Upper lobe of left lung (tissue), 6 donors: ENCODE results near the gene TNNT2. TPM values are rescaled to one million over a fixed set of nuclear protein-coding genes. Genes with fewer than 3 reads are reported as not detected.

Source experiments
- ATAC-seq, 2 donors: fragments of 200-7000 bp; cut with Tn5 transposase; one replicate each; pipeline ENCODE4 v1.9.1; 2022; ENCODE audit warnings: mild to moderate bottlenecking in 2 of 2, moderate library complexity in 2 of 2; ENCODE audit not compliant: low FRiP score in 2 of 2
- DNase-seq, 2 donors: peaks; one replicate each; pipeline ENCODE4 v3.0.0-alpha.2; 2019 to 2020
- H3K27ac ChIP-seq, 4 donors: fragments of 200-600 bp; sonication (generic); one replicate each; pipeline ENCODE4 v1.5.1; 2016 to 2019
- H3K27me3 ChIP-seq, 4 donors: fragments of 200-600 bp; sonication (generic); one replicate each; pipeline ENCODE4 v1.5.1; 2017 to 2019
- H3K36me3 ChIP-seq, 4 donors: fragments of 200-600 bp; sonication (generic); one replicate each; pipeline ENCODE4 v1.5.1; 2016 to 2019
- H3K4me1 ChIP-seq, 4 donors: fragments of 200-600 bp; sonication (generic); one replicate each; pipeline ENCODE4 v1.5.1; 2018 to 2019
- H3K4me3 ChIP-seq, 4 donors: fragments of 200-600 bp; sonication (generic); one replicate each; pipeline ENCODE4 v1.5.1; 2017 to 2019; ENCODE audit warnings: mild to moderate bottlenecking in 2 of 4, moderate library complexity in 1 of 4
- H3K9me3 ChIP-seq, 4 donors: fragments of 200-600 bp; sonication (generic); one replicate each; pipeline ENCODE4 v1.5.1; 2018 to 2019
- EP300 ChIP-seq, 4 donors: sonication (generic); formaldehyde crosslinking; IDR thresholded peaks; one replicate each; pipeline ENCODE4 v1.5.1; 2017; ENCODE audit warnings: antibody characterized with exemption in 4 of 4, control low read depth in 2 of 4
- POLR2A ChIP-seq, 4 donors: fragments of 450-650 bp; IDR thresholded peaks; one replicate each; pipeline ENCODE4 v1.5.1; 2016 to 2017; ENCODE audit warnings: antibody characterized with exemption in 4 of 4, mild to moderate bottlenecking in 2 of 4
- POLR2AphosphoS5 ChIP-seq, 2 donors: sonication (generic); formaldehyde crosslinking; IDR thresholded peaks; one replicate each; pipeline ENCODE4 v1.5.1; 2017; ENCODE audit warnings: antibody characterized with exemption in 2 of 2
- WGBS, 2 donors: methylation state at CpG; one replicate each; pipeline ENCODE4 v1.1.5; 2017 to 2018; 5-methylcytosine and 5-hydroxymethylcytosine counted together
- total RNA-seq, 6 donors: library from RNA; depleted of rRNA in 4 of 6; stranded (reverse); fragments of >200 nt in 4 of 6; gene quantifications; one replicate each; pipeline versions ENCODE4 v1.1.0 to v1.2.1, GENCODE V29; 2016 to 2021
- TF ChIP-seq, protein P1 (sequence below), 6 experiments: fragments of 450-650 bp in 4 of 6; fragments of 200-600 bp in 2 of 6; sonication (generic) in 2 of 6; IDR thresholded peaks; one replicate each; pipeline ENCODE4 v1.5.1; 2016 to 2019; ENCODE audit warnings: antibody characterized with exemption in 6 of 6
- donor health status: DM: no; HTN: no; CAD: no; lungs with moderate emphysema.
- donor health status: DM: no; HTN: yes; CAD: no; lungs with severe emphysema.

TNNT2 gene
- total RNA-seq, 6 donors from 2014 or later, result 2.0 to 31.4 (median 6.4) TPM

DNA sequence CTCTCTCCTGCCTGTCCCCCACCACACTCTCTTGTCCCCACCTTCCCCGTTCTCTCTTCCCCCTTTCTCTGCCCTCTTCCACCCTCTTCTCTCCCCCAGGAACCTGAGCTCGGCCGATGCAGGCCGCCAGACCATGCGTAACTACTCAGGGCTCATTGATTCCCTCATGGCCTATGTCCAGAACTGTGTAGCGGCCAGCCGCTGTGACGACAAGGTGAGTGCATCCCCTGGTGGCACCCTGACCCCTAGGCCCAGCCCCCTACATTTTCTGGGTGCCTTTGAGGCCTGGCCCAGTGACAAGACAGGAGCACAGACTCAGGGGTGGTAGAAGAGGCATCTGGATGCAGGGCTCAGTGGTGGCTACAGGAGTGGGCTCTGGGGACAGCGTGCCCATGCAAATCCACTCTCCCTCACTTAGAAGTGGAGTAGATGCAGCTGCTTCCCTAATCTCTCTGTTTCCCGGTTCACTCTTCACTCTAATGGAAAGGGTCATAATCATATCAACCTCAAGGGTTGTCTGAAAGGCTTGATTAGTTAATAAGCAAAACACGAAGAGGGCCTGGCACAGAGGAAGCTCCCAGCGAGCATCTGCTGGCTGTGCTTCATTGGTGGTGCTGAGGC lies 57.2 kb downstream of the TNNT2 start:
- Histone ChIP-seq H3K36me3 (no peaks in the 10 kb centered on the region), H3K9me3 (no peaks in the 10 kb centered on the region), H3K4me1 (no peaks in the 10 kb centered on the region), H3K27ac (no peak overlapping the region), H3K4me3 (no peak overlapping the region), H3K27me3 (no peaks in the 10 kb centered on the region)
- ATAC-seq (no peak), DNase-seq (no peak)
- TF ChIP-seq, protein P1, sequence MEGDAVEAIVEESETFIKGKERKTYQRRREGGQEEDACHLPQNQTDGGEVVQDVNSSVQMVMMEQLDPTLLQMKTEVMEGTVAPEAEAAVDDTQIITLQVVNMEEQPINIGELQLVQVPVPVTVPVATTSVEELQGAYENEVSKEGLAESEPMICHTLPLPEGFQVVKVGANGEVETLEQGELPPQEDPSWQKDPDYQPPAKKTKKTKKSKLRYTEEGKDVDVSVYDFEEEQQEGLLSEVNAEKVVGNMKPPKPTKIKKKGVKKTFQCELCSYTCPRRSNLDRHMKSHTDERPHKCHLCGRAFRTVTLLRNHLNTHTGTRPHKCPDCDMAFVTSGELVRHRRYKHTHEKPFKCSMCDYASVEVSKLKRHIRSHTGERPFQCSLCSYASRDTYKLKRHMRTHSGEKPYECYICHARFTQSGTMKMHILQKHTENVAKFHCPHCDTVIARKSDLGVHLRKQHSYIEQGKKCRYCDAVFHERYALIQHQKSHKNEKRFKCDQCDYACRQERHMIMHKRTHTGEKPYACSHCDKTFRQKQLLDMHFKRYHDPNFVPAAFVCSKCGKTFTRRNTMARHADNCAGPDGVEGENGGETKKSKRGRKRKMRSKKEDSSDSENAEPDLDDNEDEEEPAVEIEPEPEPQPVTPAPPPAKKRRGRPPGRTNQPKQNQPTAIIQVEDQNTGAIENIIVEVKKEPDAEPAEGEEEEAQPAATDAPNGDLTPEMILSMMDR (IDR thresholded peaks at IDR 0.05), result no peak
- TF ChIP-seq POLR2A (IDR thresholded peaks at IDR 0.05) (no peak), POLR2AphosphoS5 (IDR thresholded peaks at IDR 0.05) (no peak), EP300 (IDR thresholded peaks at IDR 0.05) (no peak)
- WGBS, 2 donors, result 86 to 89% methylated on average over 12 of the region's 12 CpGs

DNA sequence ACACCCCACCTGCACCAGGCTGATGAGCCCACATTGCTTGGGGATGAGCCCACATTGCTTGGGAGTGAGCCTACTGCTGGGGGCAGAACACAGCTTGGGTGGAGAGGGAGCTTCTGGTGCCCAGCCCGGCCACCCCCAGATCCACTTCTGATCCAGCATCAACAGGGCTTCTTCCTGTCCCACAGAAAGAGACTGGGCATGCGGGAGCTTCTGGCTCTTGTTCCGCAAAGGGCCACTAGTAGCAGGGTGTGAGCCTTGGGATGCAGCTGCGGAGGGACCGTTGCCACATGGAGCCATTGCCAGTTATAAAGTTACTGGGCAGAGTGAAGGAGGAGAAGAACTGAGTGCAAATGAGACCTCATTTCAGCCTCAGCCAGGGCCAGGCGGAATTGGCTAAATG lies 57.8 kb downstream of the TNNT2 start:
- Histone ChIP-seq H3K9me3 (no peaks in the 10 kb centered on the region), H3K27ac (no peak overlapping the region), H3K4me1 (no peaks in the 10 kb centered on the region), H3K36me3 (no peaks in the 10 kb centered on the region), H3K4me3 (no peak overlapping the region), H3K27me3 (no peaks in the 10 kb centered on the region)
- WGBS, 2 donors, result 91 to 98% methylated on average over 6 of the region's 6 CpGs
- DNase-seq (no peak), ATAC-seq (no peak)
- TF ChIP-seq POLR2A (IDR thresholded peaks at IDR 0.05) (no peak), POLR2AphosphoS5 (IDR thresholded peaks at IDR 0.05) (no peak), EP300 (IDR thresholded peaks at IDR 0.05) (no peak)
- TF ChIP-seq, protein P1 (IDR thresholded peaks at IDR 0.05), result no peak

DNA sequence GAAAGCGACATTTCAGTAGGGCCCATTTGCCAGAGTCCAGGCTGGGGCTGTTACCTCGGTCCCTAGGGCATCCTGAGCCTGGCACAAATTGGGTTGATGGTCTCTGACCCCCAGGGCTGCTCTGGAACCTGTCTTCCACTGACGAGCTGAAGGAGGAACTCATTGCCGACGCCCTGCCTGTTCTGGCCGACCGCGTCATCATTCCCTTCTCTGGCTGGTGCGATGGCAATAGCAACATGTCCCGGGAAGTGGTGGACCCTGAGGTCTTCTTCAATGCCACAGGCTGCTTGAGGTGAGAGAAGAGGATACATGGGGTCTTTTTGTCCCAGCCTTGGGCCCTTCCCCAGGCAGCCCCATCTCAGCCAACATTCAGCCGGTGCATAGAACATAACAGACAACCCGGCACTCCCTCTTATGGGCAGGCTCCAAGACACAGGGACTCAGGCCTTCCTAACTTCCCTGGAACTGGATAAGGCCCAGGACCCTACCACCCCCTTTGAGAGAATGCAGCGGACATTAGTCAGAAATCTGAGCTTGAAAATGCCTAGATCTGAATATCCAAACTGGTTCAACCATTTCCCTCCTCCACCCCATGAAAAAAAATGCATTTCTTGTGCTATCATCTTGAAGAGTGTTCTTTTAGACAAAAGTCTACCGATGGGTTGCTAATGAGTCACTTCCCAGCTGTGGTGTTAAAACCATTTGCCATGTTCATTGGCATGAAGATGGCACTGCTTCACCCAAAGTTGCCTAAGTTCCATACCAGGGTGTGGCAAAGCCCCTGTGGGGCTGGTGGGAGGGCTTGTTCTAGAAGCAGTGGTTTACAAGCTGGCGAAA lies 58.8 kb downstream of the TNNT2 start:
- Histone ChIP-seq H3K9me3 (no peaks in the 10 kb centered on the region), H3K4me3 (no peak overlapping the region), H3K4me1 (no peaks in the 10 kb centered on the region), H3K36me3 (no peaks in the 10 kb centered on the region), H3K27ac (no peak overlapping the region), H3K27me3 (no peaks in the 10 kb centered on the region)
- no peak for TF ChIP-seq POLR2AphosphoS5 (IDR thresholded peaks at IDR 0.05)
- no peak for TF ChIP-seq EP300 (IDR thresholded peaks at IDR 0.05)
- TF ChIP-seq, protein P1 (IDR thresholded peaks at IDR 0.05), result no peak
- no peak for TF ChIP-seq POLR2A (IDR thresholded peaks at IDR 0.05)
- ATAC-seq (no peak), DNase-seq (no peak)
- 70 to 80% methylated on average over 7 to 15 of the region's 15 CpGs for WGBS, 2 donors

DNA sequence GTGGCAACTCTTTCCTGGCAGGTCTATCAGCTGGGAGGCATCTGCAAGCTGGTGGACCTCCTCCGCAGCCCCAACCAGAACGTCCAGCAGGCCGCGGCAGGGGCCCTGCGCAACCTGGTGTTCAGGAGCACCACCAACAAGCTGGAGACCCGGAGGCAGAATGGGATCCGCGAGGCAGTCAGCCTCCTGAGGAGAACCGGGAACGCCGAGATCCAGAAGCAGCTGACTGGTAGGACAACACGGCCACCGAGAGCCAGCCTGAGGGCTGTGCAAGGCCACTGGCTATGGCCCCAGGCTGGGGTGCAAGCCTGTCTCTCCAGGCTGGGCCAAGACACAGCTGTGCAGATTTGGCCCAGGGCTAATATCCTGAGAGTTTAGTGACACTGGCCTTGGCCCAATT lies 59.9 kb downstream of the TNNT2 start:
- H3K27me3 ChIP-seq, result no peaks in the 10 kb centered on the region
- no peak for ATAC-seq
- no peak overlapping the region for H3K27ac ChIP-seq
- H3K4me3 ChIP-seq, result no peak overlapping the region
- DNase-seq, result peak in 1 of 2 donors; percentile 65
- no peaks in the 10 kb centered on the region for H3K9me3 ChIP-seq
- no peaks in the 10 kb centered on the region for H3K4me1 ChIP-seq
- TF ChIP-seq POLR2A (IDR thresholded peaks at IDR 0.05), result no peak
- WGBS, 2 donors, result 83 to 91% methylated on average over 12 to 13 of the region's 13 CpGs
- H3K36me3 ChIP-seq, result no peaks in the 10 kb centered on the region

DNA sequence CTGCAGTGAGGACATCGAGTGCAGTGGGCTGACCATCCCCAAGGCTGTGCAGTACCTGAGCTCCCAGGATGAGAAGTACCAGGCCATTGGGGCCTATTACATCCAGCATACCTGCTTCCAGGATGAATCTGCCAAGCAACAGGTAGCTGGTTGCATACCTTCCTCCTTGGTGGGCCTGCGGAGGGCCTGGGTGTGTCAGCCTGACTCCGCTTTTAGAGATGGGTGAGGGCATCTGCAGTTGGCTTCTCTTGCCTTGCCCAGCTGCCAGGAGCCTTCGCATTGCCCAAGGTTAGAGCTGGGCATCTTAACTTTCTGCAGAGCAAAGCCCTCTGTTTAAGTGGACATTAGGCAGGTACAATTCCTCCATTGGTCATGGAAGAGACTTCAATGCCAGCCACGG lies 60.9 kb downstream of the TNNT2 start:
- Histone ChIP-seq H3K27ac (no peak overlapping the region), H3K4me1 (peaks cover 0 to 6% (median 1%) of the 10 kb centered on the region in 4 donors), H3K36me3 (no peaks in the 10 kb centered on the region), H3K4me3 (no peak overlapping the region), H3K27me3 (no peaks in the 10 kb centered on the region), H3K9me3 (no peaks in the 10 kb centered on the region)
- no peak for ATAC-seq
- DNase-seq, result no peak
- TF ChIP-seq POLR2AphosphoS5 (IDR thresholded peaks at IDR 0.05), result no peak
- no peak for TF ChIP-seq EP300 (IDR thresholded peaks at IDR 0.05)
- no peak for TF ChIP-seq POLR2A (IDR thresholded peaks at IDR 0.05)
- TF ChIP-seq, protein P1 (IDR thresholded peaks at IDR 0.05), result no peak
- 90 to 92% methylated on average over 4 to 5 of the region's 5 CpGs for WGBS, 2 donors
